Loucy (cell line): ENCODE data around the gene METTL15.
"Not testable (repeated sequence)": the region's sequence is repeated elsewhere in the genome, so short reads cannot be mapped to it uniquely, and the experiment has no call there.

Experiments
- H2AFZ ChIP-seq: fragments of 200-600 bp; sonication (generic); 2 replicates; pipeline ENCODE4 v1.6.0; 2016; ENCODE audit warnings: antibody characterized with exemption, mild to moderate bottlenecking, low read length, moderate library complexity
- H3F3A ChIP-seq: fragments of 200-600 bp; 2 replicates; pipeline ENCODE4 v1.6.0; 2016; ENCODE audit warnings: antibody characterized with exemption, low read depth, mild to moderate bottlenecking
- H3K27me3 ChIP-seq: fragments of 200-600 bp; sonication (generic); 2 replicates; pipeline ENCODE4 v1.6.1; 2014; ENCODE audit warnings: low read length, mild to moderate bottlenecking; ENCODE audit not compliant: insufficient read depth, poor library complexity, severe bottlenecking
- H3K36me3 ChIP-seq: fragments of 200-600 bp; sonication (generic); 2 replicates; pipeline ENCODE4 v1.6.1; 2016; ENCODE audit warnings: low read length; ENCODE audit not compliant: insufficient read depth
- H3K4me1 ChIP-seq: fragments of 200-600 bp; sonication (generic); 2 replicates; pipeline ENCODE4 v1.5.1; 2014; ENCODE audit warnings: low read length, mild to moderate bottlenecking; ENCODE audit not compliant: insufficient read depth, poor library complexity, severe bottlenecking
- H3K4me2 ChIP-seq: fragments of 200-600 bp; sonication (generic); 2 replicates; pipeline ENCODE4 v1.6.0; 2014; ENCODE audit warnings: antibody characterized with exemption, low read length, low read depth, mild to moderate bottlenecking; ENCODE audit not compliant: poor library complexity, severe bottlenecking
- H3K4me3 ChIP-seq: fragments of 200-600 bp; sonication (generic); 2 replicates; pipeline ENCODE4 v1.5.1; 2014; ENCODE audit warnings: low read length, mild to moderate bottlenecking, mixed read lengths; ENCODE audit not compliant: poor library complexity, severe bottlenecking
- H3K79me2 ChIP-seq: fragments of 200-600 bp; sonication (generic); 2 replicates; pipeline ENCODE4 v1.6.1; 2014; ENCODE audit warnings: low read length; ENCODE audit not compliant: insufficient read depth
- H3K9ac ChIP-seq: fragments of 200-600 bp; sonication (generic); 2 replicates; pipeline ENCODE4 v1.6.0; 2014; ENCODE audit warnings: mild to moderate bottlenecking, low read depth, low read length, moderate library complexity; ENCODE audit not compliant: poor library complexity, severe bottlenecking
- H3K9me2 ChIP-seq: fragments of 200-600 bp; sonication (generic); replicated peaks from 2 replicates; pipeline ENCODE4 v1.6.1; 2016; ENCODE audit warnings: low read depth, low read length, mixed read lengths
- H3K9me3 ChIP-seq: fragments of 200-600 bp; sonication (generic); 2 replicates; pipeline ENCODE4 v1.6.1; 2014; ENCODE audit warnings: mild to moderate bottlenecking, antibody characterized with exemption, low read length, low read depth; ENCODE audit not compliant: insufficient read depth
- H4K20me1 ChIP-seq: fragments of 200-600 bp; sonication (generic); 2 replicates; pipeline ENCODE4 v1.6.0; 2014; ENCODE audit warnings: antibody characterized with exemption, low read length, mild to moderate bottlenecking; ENCODE audit not compliant: insufficient read depth, poor library complexity, severe bottlenecking
- CTCF ChIP-seq: fragments of 200-600 bp; sonication (generic); conservative IDR thresholded peaks from 2 replicates; pipeline ENCODE4 v1.5.1; 2014; ENCODE audit warnings: mild to moderate bottlenecking, antibody characterized with exemption, low read length
- EZH2phosphoT487 ChIP-seq: fragments of 200-600 bp; IDR thresholded peaks from 2 replicates; pipeline ENCODE4 v1.6.1; 2018; ENCODE audit warnings: antibody characterized with exemption, mild to moderate bottlenecking, moderate library complexity, borderline replicate concordance

The METTL15 gene

DNA sequence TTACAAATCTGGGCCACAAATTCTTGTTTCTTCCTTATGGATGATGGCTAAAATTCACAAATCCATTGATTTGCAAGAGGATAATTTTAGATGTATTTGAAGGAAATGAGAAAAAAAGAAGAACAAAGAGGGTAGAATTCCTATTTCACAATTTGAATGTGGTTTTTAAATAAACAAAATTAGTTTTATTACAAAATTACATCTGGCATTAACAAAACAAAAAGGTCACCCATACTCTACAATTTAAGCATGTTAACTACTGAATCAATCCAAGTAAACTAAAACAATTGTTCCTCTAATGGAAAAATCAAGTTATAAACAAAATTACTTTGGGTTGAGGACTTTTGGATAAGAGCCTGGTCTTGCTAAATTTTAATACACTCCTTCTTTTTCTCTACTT, 242.0 kb downstream of the METTL15 start:
- no peak overlapping the region for H3K4me3 ChIP-seq
- H3F3A ChIP-seq: no peaks in the 10 kb centered on the region
- H3K36me3 ChIP-seq: no peaks in the 10 kb centered on the region
- no peak for TF ChIP-seq EZH2phosphoT487
- no peak for TF ChIP-seq CTCF
- H3K9me3 ChIP-seq: no peaks in the 10 kb centered on the region
- no peaks in the 10 kb centered on the region for H3K79me2 ChIP-seq
- no peaks in the 10 kb centered on the region for H3K4me1 ChIP-seq
- no peak overlapping the region for H3K9ac ChIP-seq
- no peaks in the 10 kb centered on the region for H4K20me1 ChIP-seq
- H3K9me2 ChIP-seq: no peaks in the 10 kb centered on the region
- no peaks in the 10 kb centered on the region for H3K27me3 ChIP-seq
- no peak overlapping the region for H2AFZ ChIP-seq
- H3K4me2 ChIP-seq: no peak overlapping the region

GRCh38 chr11:28353991-28354390, 245.8 kb downstream of the METTL15 start:
- Histone ChIP-seq H3K4me2 (no peak overlapping the region), H3K9me2 (no peaks in the 10 kb centered on the region), H3F3A (no peaks in the 10 kb centered on the region), H3K9me3 (no peaks in the 10 kb centered on the region), H3K4me1 (no peaks in the 10 kb centered on the region), H3K9ac (no peak overlapping the region), H3K79me2 (no peaks in the 10 kb centered on the region), H4K20me1 (no peaks in the 10 kb centered on the region), H2AFZ (no peak overlapping the region), H3K4me3 (no peak overlapping the region), H3K27me3 (no peaks in the 10 kb centered on the region), H3K36me3 (no peaks in the 10 kb centered on the region)
- TF ChIP-seq EZH2phosphoT487 (no peak), CTCF (no peak)

DNA sequence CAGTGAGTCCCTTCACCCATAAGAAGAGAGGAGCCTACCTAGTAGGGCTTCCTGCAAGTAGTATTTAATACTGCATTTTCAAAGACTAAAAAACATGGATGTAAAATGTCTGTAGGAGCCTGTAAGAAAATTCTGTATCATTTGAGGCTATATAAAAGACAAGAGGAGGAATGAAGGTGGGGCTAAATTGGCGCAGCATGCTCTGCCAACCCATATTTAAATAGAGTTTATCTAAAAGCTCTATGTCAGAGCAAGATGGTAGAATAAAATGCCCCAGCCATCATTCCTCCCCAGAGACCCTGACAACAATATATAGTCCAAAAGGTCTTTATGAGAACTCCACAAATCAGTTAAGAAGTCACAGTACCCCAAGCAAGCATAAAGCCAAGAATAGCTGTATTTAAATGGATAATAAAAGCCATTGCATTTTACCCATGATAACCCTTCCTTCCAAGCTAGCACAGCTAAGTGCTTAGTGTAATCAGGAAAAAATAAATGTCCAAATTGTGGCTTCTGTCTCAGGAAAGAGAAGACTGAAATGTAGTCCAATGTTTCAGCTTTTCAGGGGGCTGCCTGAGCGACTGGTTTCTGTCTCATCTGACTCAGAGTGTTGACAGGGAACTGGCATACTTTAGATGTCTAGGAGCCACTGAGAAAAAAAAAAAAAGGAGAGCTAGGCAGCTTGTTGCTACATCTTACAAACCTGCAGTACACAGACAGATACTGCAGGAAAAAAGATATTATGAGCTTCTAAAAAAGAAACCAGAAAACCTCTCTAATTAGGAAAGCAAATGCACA, 258.6 kb downstream of the METTL15 start:
- no peaks in the 10 kb centered on the region for H3K27me3 ChIP-seq
- no peaks in the 10 kb centered on the region for H3F3A ChIP-seq
- no peaks in the 10 kb centered on the region for H4K20me1 ChIP-seq
- H3K4me2 ChIP-seq: no peak overlapping the region
- no peaks in the 10 kb centered on the region for H3K36me3 ChIP-seq
- 0 out of 2 replicates have a peak, but pooled peaks cover 2% of the 10 kb centered on the region for H3K9me3 ChIP-seq
- no peak for TF ChIP-seq EZH2phosphoT487
- TF ChIP-seq CTCF: no peak
- H2AFZ ChIP-seq: no peak overlapping the region
- H3K4me1 ChIP-seq: no peaks in the 10 kb centered on the region
- no peaks in the 10 kb centered on the region for H3K79me2 ChIP-seq
- H3K9ac ChIP-seq: no peak overlapping the region
- no peak overlapping the region for H3K4me3 ChIP-seq
- H3K9me2 ChIP-seq: no peaks in the 10 kb centered on the region

DNA sequence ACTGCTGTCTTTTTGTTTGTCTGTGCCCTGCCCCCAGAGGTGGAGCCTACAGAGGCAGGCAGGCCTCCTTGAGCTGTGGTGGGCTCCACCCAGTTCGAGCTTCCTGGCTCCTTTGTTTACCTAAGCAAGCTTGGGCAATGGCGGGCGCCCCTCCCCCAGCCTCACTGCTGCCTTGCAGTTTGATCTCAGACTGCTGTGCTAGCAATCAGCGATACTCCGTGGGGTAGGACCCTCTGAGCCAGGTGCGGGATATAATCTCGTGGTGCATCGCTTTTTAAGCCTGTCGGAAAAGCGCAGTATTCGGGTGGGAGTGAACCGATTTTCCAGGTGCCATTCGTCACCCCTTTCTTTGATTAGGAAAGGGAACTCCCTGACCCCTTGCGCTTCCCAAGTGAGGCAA, 269.9 kb downstream of the METTL15 start:
- H3K4me2 ChIP-seq, H4K20me1 ChIP-seq, H3K9ac ChIP-seq, H3K79me2 ChIP-seq, H3K4me3 ChIP-seq, H2AFZ ChIP-seq, H3K4me1 ChIP-seq, H3K9me3 ChIP-seq, H3F3A ChIP-seq, H3K27me3 ChIP-seq, H3K36me3 ChIP-seq, H3K9me2 ChIP-seq: not testable (repeated sequence)
